Measurements from ENCODE around the gene KCNAB2.

GRCh38 chr1:6093611-6094010 is 47.9 kb downstream of the KCNAB2 start:
- no peak for TF ChIP-seq EZH2phosphoT487 (IDR thresholded peaks at IDR 0.05; ENCODE audit: insufficient read depth, low read depth)
- TF ChIP-seq EZH2 (IDR thresholded peaks at IDR 0.05; ENCODE audit: insufficient read depth, poor library complexity, severe bottlenecking): no peak

Data from GM23248 (cell line).